ENCODE measurements around the gene CBX7.

The CBX7 gene

DNA sequence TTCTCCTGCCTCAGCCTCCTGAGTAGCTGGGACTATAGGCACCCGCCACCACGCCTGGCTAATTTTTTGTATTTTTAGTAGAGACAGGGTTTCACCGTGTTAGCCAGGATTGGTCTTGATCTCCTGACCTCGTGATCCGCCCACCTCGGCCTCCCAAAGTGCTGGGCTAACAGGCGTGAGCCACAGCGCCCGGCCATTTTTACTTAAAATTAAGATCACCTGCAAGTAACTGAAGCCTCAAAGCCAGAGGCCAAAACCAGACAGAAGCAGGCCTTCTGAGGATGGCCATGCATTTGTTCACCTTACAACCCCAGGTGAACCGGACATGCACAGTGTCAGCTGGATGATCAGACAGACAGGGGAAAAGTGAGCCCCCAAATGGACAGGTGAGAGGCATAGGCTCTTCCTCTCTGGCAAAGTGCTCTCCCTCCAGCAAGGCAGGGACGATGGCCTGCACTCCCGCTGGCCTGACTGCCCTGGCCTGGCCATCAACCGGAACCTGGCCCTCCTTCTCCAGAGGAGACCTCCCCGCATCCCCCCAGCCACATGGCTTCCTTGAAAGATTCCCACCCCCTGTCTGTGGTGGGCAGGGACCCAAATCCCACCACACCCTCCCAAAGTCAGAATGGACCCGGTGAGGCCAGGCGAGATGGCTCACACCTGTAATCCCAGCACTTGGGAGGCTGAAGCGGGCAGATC is 29.6 kb downstream of the CBX7 start:
- DNase-seq, result no peak

DNA sequence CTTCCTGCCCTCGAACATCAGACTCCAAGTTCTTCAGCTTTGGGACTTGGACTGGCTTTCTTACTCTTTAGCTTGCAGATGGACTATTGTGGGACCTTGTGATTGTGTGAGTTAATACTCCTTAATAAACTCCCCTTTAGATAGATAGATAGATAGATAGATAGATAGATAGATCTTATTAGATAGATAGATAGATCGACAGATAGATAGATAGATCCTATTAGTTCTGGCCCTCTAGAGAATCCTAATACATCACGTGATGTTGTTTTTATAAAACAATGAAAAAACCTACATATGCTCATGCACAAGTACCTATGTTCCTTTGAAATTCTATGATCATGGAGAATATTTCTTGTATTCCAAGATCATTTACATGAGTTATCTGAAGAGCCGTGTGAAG is 31.5 kb downstream of the CBX7 start:
- no peak for DNase-seq

DNA sequence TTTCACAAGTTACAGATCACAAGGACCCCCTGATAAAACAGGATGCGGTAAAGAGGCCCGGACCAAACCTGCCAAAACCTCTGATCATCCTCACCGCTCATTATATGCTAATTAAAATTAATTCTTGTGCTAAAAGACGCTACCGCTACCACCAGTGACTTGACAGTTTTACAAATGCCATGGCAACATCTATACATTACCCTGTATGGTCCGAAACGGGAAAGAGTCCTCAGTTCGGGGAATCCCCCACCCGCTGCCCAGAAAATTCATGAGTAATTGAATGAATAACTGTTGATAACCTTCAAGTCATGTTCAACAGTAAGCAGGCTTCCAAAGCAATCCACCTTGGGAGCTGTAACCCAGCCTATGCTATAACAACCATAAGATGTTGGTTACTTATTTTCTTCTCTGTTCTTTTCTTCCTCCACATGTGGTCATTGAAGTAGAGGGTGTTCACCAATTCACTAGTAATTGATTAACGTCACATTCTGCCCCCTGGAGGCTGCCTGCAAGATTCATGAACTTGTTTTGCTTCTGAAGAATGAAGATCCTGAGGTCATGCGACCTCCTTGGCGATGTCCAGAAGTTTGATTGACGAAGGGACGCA is 34.8 kb downstream of the CBX7 start:
- no peak for DNase-seq

DNA sequence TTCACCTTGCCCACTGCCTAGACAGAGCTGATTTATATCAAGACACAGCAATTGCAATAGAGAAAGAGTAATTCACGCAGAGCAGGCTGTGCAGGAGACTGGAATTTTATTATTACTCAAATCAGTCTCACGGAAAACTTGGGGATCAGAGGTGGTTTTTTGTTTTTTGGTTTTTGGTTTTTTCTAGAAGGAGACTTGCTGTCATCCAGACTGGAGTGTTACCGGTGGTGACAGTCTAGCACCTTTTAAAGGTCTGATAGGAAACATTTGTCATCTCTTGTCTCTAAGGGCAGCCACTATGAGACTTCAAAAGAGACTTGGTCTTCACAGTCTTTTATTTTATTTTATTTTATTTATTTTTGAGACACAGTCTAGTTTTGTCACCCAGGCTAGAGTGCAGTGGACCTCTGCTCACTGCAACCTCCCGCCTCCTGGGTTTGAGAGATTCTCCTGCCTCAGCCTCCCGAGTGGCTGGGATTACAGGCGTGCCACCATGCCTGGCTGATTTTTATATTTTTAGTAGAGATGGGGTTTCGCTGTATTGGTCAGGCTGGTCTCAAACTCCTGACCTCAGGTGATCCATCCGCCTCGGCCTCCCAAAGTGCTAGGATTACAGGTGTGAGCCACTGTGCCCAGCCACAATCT is 36.4 kb downstream of the CBX7 start:
- no peak for DNase-seq

DNA sequence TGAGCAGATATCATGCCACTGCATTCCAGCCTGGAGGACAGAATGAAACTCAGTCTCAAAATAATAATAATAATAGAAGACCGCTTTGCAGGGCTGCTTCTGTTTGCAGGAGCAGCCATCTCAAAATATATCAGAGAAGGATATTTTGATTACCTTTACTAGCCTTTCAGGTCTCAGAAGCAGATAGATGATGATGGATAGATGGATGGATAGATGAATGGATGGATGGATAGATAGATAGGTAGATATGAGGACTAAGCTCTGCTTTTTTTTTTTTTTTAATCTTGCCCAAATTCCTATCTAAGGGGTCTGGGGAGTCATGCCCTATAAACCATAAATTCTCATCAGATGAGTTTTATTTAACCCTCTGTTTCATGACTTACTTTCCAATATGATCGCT is 36.9 kb downstream of the CBX7 start:
- no peak for DNase-seq

DNA sequence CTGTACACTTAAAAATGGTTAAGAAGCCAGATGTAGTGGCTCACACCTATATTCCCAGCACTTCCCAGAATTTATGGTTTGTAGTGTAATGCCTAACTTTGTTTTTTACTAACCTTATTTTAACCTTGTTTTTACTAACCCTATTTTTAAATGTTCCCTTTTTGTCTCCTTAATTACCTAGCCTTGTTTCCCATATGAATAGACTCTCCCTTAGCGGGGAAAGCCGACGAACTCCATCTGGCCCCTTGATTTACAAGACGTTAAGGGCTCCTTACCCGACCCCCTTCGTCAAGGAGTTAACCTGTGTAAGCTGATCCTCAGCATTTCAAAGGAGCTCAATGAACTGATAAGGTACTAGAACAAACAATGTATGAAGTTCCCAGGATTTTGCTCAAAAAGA is 38.4 kb downstream of the CBX7 start:
- DNase-seq, result no peak

DNA sequence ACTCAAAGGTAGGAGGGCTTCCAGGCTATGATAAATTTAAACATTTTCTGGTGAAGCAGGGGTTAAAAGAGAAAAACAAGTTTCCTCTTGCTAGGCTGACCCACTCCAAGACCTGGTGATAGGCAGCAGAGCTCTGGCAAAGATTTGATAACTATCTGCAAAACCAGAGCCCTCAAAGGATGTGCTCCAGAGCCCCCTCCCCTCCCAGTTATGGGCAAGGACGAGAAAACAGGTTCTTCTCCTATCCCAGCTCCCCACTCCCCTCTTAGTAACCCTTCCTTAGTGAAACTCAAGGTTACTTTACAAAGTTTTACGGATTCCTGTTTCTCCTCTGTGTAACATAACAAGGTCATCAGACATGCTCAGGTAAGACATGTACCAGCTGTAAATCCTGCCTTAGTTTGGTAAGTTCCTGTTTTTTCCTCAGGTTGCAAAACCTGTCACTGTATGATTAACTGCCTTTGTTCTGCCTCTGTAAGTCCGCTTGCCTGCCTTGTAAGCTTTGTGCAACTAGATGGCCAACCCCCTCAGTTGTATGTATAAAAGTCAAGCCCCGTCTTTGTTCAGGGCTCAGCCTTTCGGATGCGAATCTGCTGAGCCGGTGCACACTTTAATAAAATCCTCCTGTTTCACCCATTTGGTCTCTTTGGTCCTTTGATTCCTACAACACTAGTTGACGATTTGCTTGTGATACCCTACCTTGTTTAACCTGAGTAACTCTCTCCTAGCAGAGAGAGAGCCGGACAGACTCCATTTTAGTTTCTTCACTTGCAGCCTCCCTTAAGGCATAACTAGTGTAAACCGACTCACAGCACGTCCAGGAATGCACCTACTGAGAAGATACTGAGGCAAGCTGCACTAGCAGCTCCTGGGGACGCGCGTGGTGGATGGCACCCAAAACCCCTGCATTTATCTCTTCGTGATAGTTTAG is 41.6 kb downstream of the CBX7 start:
- no peak for DNase-seq

DNA sequence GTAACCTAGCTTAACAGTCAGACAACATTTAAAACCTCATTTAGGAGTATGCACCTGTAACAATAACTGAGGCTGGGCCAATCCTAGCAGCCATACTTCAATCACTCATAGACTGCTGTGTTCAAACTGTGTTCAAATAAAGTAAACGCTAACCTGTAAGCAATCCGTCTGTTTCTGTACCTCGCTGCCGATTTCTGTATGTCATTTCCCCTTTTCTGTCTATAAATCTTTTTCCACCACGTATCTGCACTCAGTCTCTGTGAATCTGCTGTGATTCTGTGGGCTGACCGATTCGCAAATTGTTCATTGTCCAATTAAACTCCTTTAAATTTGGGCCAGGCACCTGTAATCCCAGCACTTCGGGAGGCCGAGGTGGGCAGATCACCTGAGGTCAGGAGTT is 43.1 kb downstream of the CBX7 start:
- no peak for DNase-seq

DNA sequence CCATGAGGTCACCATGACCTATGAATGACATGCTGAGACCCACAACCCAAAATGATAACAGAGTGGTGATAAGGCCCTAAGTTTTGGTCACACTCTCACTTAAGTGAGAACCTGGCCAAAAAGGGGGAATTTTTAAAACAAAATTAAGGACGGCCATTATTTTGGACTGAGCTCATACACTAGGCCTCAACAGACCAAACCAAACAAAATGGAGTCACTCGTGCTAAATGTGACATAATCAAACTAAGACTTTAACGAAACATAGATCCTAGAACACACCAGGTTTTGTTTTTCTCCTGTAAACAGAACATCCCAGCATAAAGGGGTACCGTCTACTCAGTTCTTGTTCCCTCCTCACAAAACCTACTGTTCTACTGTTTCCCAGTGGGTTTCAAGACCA is 44.0 kb downstream of the CBX7 start:
- DNase-seq, result no peak

DNA sequence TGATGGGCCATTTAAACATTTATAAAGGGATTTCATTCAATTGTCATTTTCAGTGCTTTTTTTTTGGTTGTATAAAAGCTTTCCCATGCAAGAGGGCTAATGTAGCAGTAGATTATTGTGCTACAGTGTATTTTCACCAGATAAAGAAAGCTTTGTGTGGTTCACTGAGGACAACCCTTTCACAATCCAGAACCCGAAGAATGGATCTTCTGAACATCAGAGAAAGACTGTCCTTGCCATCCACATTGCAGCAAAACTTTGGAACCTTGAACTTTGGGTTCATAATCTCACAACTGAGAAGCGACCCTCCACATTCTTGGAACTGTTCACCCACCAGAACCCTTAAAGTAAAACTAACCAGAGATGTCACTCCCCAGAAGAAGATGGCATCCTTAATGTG is 46.2 kb downstream of the CBX7 start:
- DNase-seq, result no peak

DNA sequence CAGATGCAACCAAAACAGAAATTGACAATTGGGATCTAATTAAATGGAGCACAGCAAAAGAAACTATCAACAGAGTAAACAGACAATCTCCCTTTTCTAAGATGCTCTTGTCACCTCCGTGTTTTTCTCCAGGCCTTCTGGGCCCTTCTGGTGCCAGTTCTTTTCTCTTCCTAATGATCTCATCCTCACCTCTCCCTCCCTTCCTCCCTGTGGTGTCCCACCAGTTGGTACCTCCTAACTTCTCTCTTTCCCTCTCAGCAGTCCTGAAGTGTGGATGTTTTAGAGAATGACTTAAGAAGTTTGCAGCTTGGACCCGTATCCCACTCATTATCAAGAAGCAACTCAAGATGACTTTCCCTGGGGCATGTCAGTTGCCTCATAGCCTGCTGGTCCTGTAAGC is 49.0 kb downstream of the CBX7 start:
- DNase-seq, result no peak

DNA sequence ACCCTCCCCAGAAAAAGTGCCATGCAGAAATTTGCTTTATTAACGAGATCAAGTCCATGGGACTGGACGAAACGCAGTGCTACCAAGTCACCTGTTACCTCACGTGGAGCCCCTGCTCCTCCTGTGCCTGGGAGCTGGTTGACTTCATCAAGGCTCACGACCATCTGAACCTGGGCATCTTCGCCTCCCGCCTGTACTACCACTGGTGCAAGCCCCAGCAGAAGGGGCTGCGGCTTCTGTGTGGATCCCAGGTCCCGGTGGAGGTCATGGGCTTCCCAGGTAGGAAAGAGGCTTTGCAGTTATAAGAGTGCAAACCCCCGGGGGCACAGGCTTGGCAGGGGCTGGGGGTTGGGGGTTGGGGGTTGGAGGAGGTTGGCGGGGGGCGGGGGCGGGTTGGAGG is 51.3 kb downstream of the CBX7 start:
- DNase-seq, result no peak

DNA sequence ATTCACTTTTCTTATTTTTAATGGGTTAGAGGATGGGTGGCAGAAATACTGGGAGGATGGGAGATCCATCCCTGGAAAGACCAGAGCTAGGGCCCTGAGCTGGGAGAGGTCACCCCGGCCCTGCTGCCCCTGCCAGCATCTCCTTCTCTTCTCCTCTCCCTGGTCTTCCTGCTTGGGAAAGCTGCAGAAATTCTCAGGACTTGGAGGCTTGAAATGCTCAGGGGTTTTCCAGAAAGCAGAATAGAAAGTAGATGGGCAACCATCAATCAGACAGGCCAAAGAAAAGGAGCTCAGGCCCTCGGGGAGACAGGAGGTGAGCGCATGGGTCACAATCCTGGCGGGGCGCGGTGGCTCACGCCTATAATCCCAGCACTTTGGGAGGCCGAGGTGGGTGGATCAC is 53.9 kb downstream of the CBX7 start:
- DNase-seq, result no peak

DNA sequence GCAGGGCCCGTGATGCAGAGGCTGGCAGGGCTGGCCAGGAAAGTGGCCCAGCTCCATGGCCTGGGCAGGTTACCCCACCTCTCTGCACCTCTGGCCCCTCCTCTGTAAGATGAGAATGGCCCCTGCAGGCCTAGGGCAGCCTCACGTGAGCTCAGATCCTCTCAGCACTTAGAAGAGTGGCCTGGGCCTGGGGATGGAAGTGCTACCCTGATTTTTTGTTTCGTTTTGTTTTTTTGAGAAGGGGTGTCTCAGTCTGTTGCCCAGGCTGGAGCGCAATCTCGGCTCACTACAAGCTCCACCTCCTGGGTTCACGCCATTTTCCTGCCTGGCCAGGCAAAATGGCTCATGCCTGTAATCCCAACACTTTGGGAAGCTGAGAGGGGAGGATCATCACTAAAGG is 54.5 kb downstream of the CBX7 start:
- no peak for DNase-seq

DNA sequence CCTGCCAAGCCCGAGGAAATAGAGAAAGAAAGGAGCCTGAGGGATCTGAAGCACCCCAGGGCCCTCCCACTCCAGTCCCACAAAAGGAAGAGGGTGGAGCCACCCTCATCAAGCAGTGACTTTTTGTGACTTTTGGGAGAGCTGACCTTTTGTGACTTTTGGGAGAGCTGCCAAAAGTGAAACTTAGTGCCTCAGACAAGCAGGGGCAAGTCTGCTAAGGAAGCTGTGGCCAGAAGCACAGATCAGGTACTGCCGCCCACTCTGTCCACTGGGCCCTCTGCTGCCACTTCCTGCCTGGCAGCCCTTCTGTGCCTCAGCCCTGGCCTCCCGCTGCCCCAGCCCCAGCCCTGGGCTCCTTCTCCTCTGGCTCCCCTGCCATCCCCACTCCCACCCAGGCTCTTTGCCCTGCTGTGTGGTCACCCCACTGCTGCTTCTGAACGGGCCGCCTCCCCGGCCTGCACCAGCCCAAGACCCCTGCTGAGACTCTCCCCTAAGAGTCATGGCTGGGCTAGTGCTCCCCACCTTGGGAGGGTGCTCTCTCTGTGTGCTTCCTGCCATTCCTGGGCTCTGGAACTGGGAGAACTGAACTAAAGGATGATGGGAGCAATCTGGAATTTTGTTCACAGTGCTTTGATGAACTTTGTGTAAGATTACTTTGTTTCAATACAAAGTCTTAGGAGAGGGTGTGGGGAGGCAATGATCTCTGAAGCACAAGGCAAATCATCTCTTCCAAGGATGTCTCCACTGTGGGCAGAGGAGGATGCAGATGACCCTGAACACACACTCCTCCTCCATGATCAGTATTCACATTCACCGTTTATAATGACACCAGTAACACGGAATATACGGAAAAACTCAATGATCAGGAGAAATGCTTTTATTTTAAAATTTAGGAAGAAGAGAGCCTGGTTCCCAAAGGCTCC is 55.1 kb downstream of the CBX7 start, which contains the start of gene APOBEC3H:
Gene APOBEC3H, plus strand, starts transcription at position 147 of the 923 bp plus-strand sequence. CDS start 3,035 bp downstream, outside the sequence.
- DNase-seq, result no peak

DNA sequence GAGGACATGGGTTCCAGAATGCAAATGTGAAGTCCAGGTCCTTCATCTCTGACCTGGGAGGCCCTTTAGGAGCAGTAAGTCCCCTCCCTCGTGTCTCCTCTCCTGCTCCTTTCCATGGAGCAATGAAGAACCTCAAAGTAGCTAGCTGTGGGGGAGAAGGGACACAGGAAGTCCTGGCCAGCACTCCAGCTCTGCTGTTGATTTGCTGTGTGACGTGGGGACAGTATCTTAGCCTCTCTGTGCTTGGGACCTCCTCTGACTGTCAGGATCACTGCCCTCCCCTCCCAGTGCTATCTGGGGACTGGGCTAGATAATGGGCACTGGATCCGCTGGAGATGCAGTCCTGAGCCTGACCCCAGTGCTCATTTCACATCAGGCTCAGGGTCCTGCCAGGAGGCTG is 56.5 kb downstream of the CBX7 start:
- DNase-seq, result no peak

DNA sequence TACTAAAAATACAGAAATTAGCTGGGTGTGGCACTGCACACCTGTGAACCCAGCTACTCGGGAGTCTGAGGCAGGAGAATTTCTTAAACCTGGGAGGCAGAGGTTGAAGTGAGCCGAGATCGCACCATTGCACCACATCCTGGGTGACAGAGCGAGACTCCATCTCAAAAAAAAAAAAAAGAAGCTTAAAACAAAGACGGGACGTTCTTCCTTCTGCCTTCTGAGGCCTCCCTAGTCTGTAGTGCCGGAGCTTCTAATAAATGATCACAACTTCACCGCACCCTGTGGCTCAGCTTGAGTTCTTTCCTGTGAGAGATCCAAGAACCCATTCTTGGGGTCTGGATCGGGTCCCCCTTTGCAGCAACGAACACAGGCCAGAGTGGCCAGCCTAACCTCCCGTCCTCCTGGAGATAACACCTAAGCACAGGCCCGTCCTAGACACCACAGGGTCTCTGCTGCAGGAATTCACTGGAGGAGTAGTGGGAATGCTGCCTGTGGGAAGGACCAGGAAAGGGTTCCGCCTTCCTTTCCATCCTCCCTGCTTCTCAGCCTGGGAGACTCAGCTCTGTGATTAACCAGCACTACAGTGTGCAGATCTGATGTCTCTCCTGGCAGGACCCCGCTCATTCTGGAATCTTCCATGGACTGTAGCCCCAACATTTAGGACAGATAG is 57.6 kb downstream of the CBX7 start:
- no peak for DNase-seq

DNA sequence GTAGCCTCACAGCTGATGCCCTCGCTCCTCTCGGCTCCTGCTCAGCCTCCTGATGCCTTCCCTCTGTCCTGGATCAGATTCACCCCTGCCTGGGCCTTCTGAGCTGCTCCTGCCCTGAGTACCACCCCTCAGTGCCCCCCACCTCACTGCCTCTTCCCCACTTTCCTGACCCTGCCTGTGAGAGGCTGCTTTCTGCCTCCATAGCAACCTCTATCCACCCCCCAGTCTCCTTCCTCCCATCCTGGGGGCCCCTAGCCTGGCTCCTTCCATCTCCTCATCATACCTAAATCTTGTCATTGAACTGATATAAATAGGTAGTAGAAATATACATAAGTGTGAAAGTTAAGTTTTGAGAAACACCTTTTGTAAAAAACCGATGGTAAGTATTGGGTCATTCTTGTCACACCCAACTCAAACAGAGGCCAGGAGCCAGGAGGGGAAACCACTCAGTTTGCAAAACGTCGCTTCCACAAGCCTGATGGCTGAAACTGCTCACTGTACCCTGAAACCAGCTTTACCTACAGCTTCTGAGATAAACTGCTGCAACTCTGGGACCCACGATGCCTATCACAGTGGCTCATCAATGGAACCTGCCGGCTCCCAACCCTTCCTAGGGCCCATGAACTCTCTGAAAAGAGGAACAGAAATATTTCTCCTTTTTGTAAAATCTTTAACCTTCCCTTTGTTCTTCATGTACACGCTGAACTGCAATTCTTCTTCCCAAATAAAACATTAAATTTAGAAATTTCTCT is 60.2 kb downstream of the CBX7 start:
- DNase-seq, result no peak

DNA sequence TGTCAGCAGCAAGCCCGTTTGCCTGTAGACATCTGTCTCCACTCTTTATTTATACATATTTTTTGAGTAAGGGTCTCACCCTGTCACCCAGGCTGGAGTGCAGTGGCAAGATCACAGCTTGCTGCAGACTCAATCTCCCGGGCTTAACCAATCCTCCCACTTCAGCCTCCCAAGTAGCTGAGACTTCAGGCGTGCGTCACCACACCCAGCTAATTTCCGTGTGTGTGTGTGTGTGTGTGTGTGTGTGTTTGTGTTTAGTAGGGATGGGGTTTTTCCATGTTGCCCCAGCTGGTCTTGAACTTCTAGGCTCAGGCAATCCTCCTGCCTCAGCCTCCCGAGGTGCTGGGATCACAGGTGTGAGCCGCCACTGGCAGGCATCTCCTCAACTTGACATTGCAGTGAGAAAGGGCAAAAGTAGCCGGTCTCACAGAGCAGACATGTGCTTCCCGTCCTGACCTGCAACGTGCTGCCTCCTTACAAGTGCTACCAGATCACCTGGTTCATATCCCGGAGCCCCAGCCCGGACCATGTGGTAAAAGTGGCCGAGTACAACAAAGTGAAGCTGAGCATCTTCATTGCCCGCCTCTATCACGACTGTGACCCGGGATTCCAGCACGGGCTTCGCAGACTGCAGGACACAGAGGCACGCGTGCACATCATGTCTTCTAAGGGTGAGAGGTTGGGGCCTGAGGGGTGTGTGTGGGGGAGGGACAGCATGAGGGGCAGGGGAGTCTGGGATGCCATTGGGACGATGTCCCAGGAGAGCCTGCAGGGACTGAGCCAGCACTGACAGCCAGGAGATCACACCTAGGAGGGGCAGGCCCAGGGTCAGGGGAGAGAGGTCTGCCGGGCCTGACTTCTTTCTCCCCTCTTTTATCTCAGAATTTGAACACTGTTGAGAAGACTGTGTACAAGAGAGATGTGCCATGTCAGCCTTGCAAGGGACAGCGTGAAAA is 61.1 kb downstream of the CBX7 start:
- no peak for DNase-seq
